Memory B cell (primary cell): Measurements from ENCODE around the gene LARGE1.

Source experiments
- ATAC-seq: fragments of 150-1000 bp; cut with Tn5 transposase; 2 replicates; pipeline ENCODE4 v1.10.0; 2021; ENCODE audit warnings: low read depth, mild to moderate bottlenecking, moderate library complexity
- DNase-seq, 2 donors: peaks; one replicate each; pipeline ENCODE4 v3.0.0; 2022; ENCODE audit warnings: low spot score in 2 of 2
- H3K27ac Mint-ChIP-seq: one replicate; pipeline ENCODE4 v1.8.0; 2022; ENCODE audit warnings: mild to moderate bottlenecking, moderate library complexity, mixed read lengths
- H3K27me3 Mint-ChIP-seq: one replicate; pipeline ENCODE4 v1.8.0; 2022; ENCODE audit warnings: mixed read lengths
- H3K36me3 Mint-ChIP-seq: one replicate; pipeline ENCODE4 v1.8.0; 2022; ENCODE audit warnings: mild to moderate bottlenecking, mixed read lengths
- H3K4me1 Mint-ChIP-seq: one replicate; pipeline ENCODE4 v1.8.0; 2022; ENCODE audit warnings: mixed read lengths
- H3K4me3 Mint-ChIP-seq: one replicate; pipeline ENCODE4 v1.8.0; 2022; ENCODE audit warnings: mild to moderate bottlenecking, moderate library complexity, mixed read lengths
- H3K9me3 Mint-ChIP-seq: one replicate; pipeline ENCODE4 v1.8.0; 2022; ENCODE audit warnings: mixed read lengths

LARGE1 gene

DNA sequence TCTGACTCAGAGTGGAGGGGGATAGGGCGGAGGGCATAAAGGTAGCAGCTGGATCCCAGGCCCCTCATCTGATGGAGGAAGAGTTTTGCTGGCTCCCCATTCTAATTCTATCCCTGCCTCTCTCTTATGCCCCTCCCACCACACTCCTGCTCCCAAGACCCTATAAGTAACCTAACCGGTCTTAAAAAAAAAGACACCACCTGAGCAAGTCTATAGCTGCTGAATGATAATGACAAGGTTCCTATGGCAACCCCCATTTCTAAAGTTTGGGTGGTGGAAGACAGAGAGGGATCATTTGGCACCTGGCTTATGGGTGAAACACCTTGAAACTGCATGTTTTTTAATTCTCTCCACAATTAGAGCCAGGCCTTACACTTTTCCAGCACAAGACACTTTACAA lies 69.6 kb downstream of the LARGE1 start:
- Mint-ChIP-seq H3K9me3 (peaks cover 2% of the 10 kb centered on the region), H3K36me3 (peaks cover 2% of the 10 kb centered on the region), H3K4me3 (no peak overlapping the region), H3K4me1 (peaks cover 15% of the 10 kb centered on the region), H3K27me3 (peaks cover 2% of the 10 kb centered on the region), H3K27ac (no peak overlapping the region)
- ATAC-seq, result no peak
- no peak for DNase-seq

- DNase-seq, result no peak
- H3K36me3 Mint-ChIP-seq, result peaks cover 2% of the 10 kb centered on the region
- peaks cover 4% of the 10 kb centered on the region for H3K9me3 Mint-ChIP-seq
- peaks cover 2% of the 10 kb centered on the region for H3K27me3 Mint-ChIP-seq
- H3K27ac Mint-ChIP-seq, result no peak overlapping the region
- no peak overlapping the region for H3K4me3 Mint-ChIP-seq
- peaks cover 15% of the 10 kb centered on the region for H3K4me1 Mint-ChIP-seq
- no peak for ATAC-seq
Measured at GRCh38 chr22:33850193-33850592, 70.1 kb downstream of the LARGE1 start.

DNA sequence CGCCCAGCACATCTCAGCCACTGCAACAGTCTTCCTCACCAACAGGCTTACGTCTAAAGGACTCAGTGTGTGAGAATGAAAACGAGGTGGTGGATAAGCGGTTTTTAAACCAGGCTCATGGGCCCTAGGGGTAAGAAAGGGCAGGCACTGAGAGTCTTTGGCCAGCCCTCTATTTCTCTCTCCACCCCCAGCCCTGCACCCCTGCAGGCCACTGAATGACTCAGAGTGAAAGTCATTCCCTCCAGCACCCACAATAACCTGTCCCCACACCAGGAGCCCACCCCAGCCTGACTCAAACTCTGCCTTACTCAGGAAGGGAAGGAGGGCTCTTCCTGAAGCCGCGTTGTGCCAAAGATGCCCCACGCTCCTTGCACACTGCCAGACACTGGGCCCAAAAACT lies 72.0 kb downstream of the LARGE1 start:
- peaks cover 2% of the 10 kb centered on the region for H3K27me3 Mint-ChIP-seq
- DNase-seq (no peak), ATAC-seq (no peak)
- H3K4me3 Mint-ChIP-seq, result no peak overlapping the region
- peaks cover 4% of the 10 kb centered on the region for H3K9me3 Mint-ChIP-seq
- H3K36me3 Mint-ChIP-seq, result peaks cover 2% of the 10 kb centered on the region
- H3K27ac Mint-ChIP-seq, result no peak overlapping the region
- H3K4me1 Mint-ChIP-seq, result peaks cover 8% of the 10 kb centered on the region

- DNase-seq (no peak), ATAC-seq (no peak)
- no peaks in the 10 kb centered on the region for H3K27me3 Mint-ChIP-seq
Measured at GRCh38 chr22:33844273-33844672, 76.0 kb downstream of the LARGE1 start.

GRCh38 chr22:33842421-33843094 lies 77.7 kb downstream of the LARGE1 start:
- DNase-seq, result no peak
- ATAC-seq, result peak; percentile 85
- peak overlapping the region; percentile 77 for H3K27ac Mint-ChIP-seq
- peaks cover 2% of the 10 kb centered on the region for H3K9me3 Mint-ChIP-seq
- peak overlapping the region; percentile 67 for H3K4me3 Mint-ChIP-seq
- H3K36me3 Mint-ChIP-seq, result no peaks in the 10 kb centered on the region
- peaks cover 8% of the 10 kb centered on the region for H3K4me1 Mint-ChIP-seq
- no peaks in the 10 kb centered on the region for H3K27me3 Mint-ChIP-seq

More at GRCh38 chr22:33844273-33844672, 76.0 kb downstream of the LARGE1 start:
- H3K27ac Mint-ChIP-seq, result no peak overlapping the region
- no peaks in the 10 kb centered on the region for H3K36me3 Mint-ChIP-seq
- no peak overlapping the region for H3K4me3 Mint-ChIP-seq
- peaks cover 4% of the 10 kb centered on the region for H3K9me3 Mint-ChIP-seq
- peaks cover 8% of the 10 kb centered on the region for H3K4me1 Mint-ChIP-seq

DNA sequence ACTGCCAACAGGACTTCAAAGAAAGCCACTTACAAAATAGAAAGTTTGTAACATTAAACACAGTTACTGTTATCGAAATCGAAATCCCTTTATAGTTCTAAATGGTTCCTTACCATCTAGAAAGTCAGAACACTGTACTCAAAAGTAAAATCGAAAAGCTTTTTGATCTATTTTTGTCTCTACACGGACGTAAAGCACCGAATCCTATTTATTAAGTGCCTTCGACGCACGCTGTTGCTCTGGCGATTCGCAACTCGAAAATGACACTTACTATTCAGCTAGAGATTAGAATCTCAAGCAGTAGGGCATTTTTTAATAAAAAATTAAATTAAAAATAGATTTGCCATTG lies 78.3 kb downstream of the LARGE1 start:
- Mint-ChIP-seq H3K4me1 (peaks cover 8% of the 10 kb centered on the region), H3K27me3 (no peaks in the 10 kb centered on the region), H3K9me3 (peaks cover 1% of the 10 kb centered on the region), H3K27ac (peak overlapping the region; percentile 77), H3K36me3 (no peaks in the 10 kb centered on the region), H3K4me3 (peak overlapping the region; percentile 62)
- ATAC-seq, result peak; percentile 79
- no peak for DNase-seq

DNA sequence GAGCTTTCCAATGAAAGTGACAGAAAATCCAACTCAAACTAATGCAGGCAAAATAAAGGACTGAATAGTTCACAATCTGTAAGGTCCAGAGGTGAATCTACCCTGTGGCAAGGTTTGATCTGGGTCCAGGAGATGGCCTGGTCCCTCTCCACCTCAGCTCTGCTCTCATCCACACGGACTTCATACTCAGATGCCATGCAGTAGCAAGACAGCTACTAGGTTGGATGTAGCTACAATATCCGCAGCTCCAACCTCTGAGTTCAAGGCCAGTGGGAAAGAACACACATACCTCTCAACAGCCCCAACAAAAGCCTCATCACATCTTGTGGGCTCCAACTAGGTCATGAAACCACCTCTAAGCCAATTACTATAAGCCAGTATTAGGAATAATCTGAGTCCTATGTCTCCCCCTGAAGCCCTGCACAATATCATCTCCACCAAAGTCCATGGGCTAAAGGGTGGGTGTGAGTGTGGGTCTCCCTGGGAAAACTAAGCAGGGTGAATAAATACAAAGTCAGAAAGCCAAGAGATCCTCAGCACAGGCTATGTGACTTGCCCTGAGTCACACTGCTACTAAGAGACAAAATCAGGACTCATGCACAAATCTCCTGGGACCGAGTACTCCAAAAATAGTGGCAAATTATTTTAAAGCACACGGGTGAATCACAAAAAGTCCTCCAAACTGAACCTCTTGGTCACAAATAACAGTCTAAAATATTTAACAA lies 78.8 kb downstream of the LARGE1 start:
- Mint-ChIP-seq H3K4me1 (peaks cover 8% of the 10 kb centered on the region), H3K27me3 (no peaks in the 10 kb centered on the region), H3K4me3 (peak overlapping the region; percentile 62), H3K27ac (peak overlapping the region; percentile 77), H3K36me3 (no peaks in the 10 kb centered on the region), H3K9me3 (peaks cover 1% of the 10 kb centered on the region)
- ATAC-seq (peak; percentile 42), DNase-seq (no peak)

GRCh38 chr22:33838644-33839043 lies 81.6 kb downstream of the LARGE1 start:
- H3K9me3 Mint-ChIP-seq, result no peaks in the 10 kb centered on the region

GRCh38 chr22:33837826-33838225 lies 82.5 kb downstream of the LARGE1 start:
- no peak for DNase-seq
- Mint-ChIP-seq H3K9me3 (no peaks in the 10 kb centered on the region), H3K4me1 (peaks cover 6% of the 10 kb centered on the region), H3K4me3 (no peak overlapping the region), H3K27ac (no peak overlapping the region), H3K27me3 (no peaks in the 10 kb centered on the region), H3K36me3 (no peaks in the 10 kb centered on the region)
- no peak for ATAC-seq

More at GRCh38 chr22:33838644-33839043, 81.6 kb downstream of the LARGE1 start:
- Mint-ChIP-seq H3K36me3 (no peaks in the 10 kb centered on the region), H3K4me3 (no peak overlapping the region), H3K4me1 (peaks cover 8% of the 10 kb centered on the region), H3K27me3 (no peaks in the 10 kb centered on the region), H3K27ac (no peak overlapping the region)
- DNase-seq (no peak), ATAC-seq (no peak)

- no peak for ATAC-seq
- no peaks in the 10 kb centered on the region for H3K4me1 Mint-ChIP-seq
- H3K27me3 Mint-ChIP-seq, result no peaks in the 10 kb centered on the region
- no peak for DNase-seq
- no peaks in the 10 kb centered on the region for H3K36me3 Mint-ChIP-seq
- no peak overlapping the region for H3K4me3 Mint-ChIP-seq
- no peaks in the 10 kb centered on the region for H3K9me3 Mint-ChIP-seq
- no peak overlapping the region for H3K27ac Mint-ChIP-seq
Measured at GRCh38 chr22:33835265-33835664, 85.0 kb downstream of the LARGE1 start.

GRCh38 chr22:33832558-33833151 lies 87.6 kb downstream of the LARGE1 start:
- no peak overlapping the region for H3K4me3 Mint-ChIP-seq
- ATAC-seq (no peak), DNase-seq (no peak)

GRCh38 chr22:33831651-33832050 lies 88.6 kb downstream of the LARGE1 start:
- DNase-seq (no peak), ATAC-seq (no peak)
- Mint-ChIP-seq H3K9me3 (no peaks in the 10 kb centered on the region), H3K27ac (no peak overlapping the region), H3K36me3 (no peaks in the 10 kb centered on the region), H3K27me3 (no peaks in the 10 kb centered on the region), H3K4me1 (no peaks in the 10 kb centered on the region), H3K4me3 (no peak overlapping the region)

More at GRCh38 chr22:33832558-33833151, 87.6 kb downstream of the LARGE1 start:
- Mint-ChIP-seq H3K27me3 (no peaks in the 10 kb centered on the region), H3K9me3 (no peaks in the 10 kb centered on the region), H3K36me3 (no peaks in the 10 kb centered on the region), H3K4me1 (no peaks in the 10 kb centered on the region), H3K27ac (no peak overlapping the region)

- H3K4me1 Mint-ChIP-seq, result no peaks in the 10 kb centered on the region
- no peak overlapping the region for H3K4me3 Mint-ChIP-seq
- no peak overlapping the region for H3K27ac Mint-ChIP-seq
- H3K9me3 Mint-ChIP-seq, result no peaks in the 10 kb centered on the region
- DNase-seq (no peak), ATAC-seq (no peak)
- H3K27me3 Mint-ChIP-seq, result no peaks in the 10 kb centered on the region
- H3K36me3 Mint-ChIP-seq, result no peaks in the 10 kb centered on the region
Measured at GRCh38 chr22:33831207-33831606, 89.1 kb downstream of the LARGE1 start.

GRCh38 chr22:33829546-33830280 lies 90.6 kb downstream of the LARGE1 start:
- ATAC-seq, result no peak
- H3K36me3 Mint-ChIP-seq, result peaks cover 2% of the 10 kb centered on the region
- H3K4me1 Mint-ChIP-seq, result no peaks in the 10 kb centered on the region
- H3K27ac Mint-ChIP-seq, result no peak overlapping the region
- H3K4me3 Mint-ChIP-seq, result no peak overlapping the region
- no peaks in the 10 kb centered on the region for H3K9me3 Mint-ChIP-seq
- no peak for DNase-seq
- no peaks in the 10 kb centered on the region for H3K27me3 Mint-ChIP-seq
